ENCODE measurements around the gene GPC5. TPM values are rescaled to one million over a fixed set of nuclear protein-coding genes. Genes with fewer than 3 reads are reported as not detected.

The GPC5 gene
- total RNA-seq, 2 donors from 2014 or later, result not detected

DNA sequence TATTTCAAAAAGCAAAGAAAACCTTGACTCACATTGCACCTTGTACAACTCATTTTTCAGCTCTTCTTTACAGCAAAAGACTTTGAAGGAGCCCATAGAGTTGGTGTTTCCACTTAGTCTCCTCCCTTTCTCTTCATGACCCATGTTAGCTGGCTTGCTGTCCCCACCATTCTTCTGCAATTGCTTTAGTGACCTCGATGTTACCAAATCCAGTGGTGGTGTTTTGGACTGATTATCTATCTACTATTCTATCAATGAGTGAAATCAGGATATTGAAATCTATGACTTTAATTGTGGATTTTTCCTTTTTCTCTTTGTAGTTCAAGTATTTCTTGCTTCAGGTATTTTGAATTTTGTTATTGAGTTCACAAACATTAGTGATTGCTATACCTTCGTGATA lies 197.3 kb downstream of the GPC5 start:
- intact Hi-C loops (cut with DNase I), result no loop called here
- Histone ChIP-seq H3K4me3 (no peak overlapping the region), H3K36me3 (replicated peaks in 1 of 2; ENCODE audit: insufficient read depth in 1 of 2, low read depth in 2 of 2) (no peaks in the 10 kb centered on the region), H3K4me1 (no peaks in the 10 kb centered on the region), H3K27ac (no peak overlapping the region), H3K27me3 (no peaks in the 10 kb centered on the region), H3K9me3 (no peaks in the 10 kb centered on the region)
- ATAC-seq, result no peak
- TF ChIP-seq POLR2A (IDR thresholded peaks at IDR 0.05), result no peak
- TF ChIP-seq, protein P1, sequence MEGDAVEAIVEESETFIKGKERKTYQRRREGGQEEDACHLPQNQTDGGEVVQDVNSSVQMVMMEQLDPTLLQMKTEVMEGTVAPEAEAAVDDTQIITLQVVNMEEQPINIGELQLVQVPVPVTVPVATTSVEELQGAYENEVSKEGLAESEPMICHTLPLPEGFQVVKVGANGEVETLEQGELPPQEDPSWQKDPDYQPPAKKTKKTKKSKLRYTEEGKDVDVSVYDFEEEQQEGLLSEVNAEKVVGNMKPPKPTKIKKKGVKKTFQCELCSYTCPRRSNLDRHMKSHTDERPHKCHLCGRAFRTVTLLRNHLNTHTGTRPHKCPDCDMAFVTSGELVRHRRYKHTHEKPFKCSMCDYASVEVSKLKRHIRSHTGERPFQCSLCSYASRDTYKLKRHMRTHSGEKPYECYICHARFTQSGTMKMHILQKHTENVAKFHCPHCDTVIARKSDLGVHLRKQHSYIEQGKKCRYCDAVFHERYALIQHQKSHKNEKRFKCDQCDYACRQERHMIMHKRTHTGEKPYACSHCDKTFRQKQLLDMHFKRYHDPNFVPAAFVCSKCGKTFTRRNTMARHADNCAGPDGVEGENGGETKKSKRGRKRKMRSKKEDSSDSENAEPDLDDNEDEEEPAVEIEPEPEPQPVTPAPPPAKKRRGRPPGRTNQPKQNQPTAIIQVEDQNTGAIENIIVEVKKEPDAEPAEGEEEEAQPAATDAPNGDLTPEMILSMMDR (IDR thresholded peaks at IDR 0.05), result no peak
- no peak for DNase-seq
- whole genome bisulfite sequencing, 2 donors, result 45 to 60% methylated on average over 2 of the region's 2 CpGs

- intact Hi-C loops (cut with DNase I), result no loop called here
- Histone ChIP-seq H3K36me3 (replicated peaks in 1 of 2; ENCODE audit: insufficient read depth in 1 of 2, low read depth in 2 of 2) (no peaks in the 10 kb centered on the region), H3K4me1 (no peaks in the 10 kb centered on the region), H3K27ac (no peak overlapping the region), H3K9me3 (no peaks in the 10 kb centered on the region), H3K4me3 (no peak overlapping the region), H3K27me3 (no peaks in the 10 kb centered on the region)
- WGBS, 2 donors, result 71 to 82% methylated on average over 2 of the region's 2 CpGs
- DNase-seq, result no peak
- ATAC-seq, result no peak
- TF ChIP-seq, protein P1 (IDR thresholded peaks at IDR 0.05), result no peak
- no peak for TF ChIP-seq POLR2A (IDR thresholded peaks at IDR 0.05)
Observed at GRCh38 chr13:91596842-91597241, 198.4 kb downstream of the GPC5 start.

DNA sequence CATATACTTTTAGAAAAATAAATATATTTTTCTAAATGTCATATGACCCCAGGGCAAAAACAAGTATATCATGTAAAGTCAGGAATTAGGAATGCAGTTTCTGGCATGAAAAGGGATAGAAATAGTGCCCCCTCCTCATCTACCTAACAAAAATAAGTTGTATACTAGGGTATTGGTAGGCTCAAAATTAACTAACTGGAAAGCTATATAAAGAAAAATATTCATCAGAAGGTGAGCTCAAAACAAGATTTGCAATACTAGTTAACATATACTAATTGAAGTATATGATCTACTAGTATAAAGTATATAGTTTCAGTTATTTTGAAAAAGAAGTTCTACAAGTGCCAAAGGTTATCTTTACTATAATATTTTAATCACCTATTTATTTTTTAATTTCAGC lies 200.2 kb downstream of the GPC5 start:
- DNase-seq, result no peak
- Histone ChIP-seq H3K27ac (no peak overlapping the region), H3K27me3 (no peaks in the 10 kb centered on the region), H3K4me3 (no peak overlapping the region), H3K36me3 (replicated peaks in 1 of 2; ENCODE audit: insufficient read depth in 1 of 2, low read depth in 2 of 2) (no peaks in the 10 kb centered on the region), H3K4me1 (no peaks in the 10 kb centered on the region), H3K9me3 (no peaks in the 10 kb centered on the region)
- no peak for ATAC-seq
- intact Hi-C loops (cut with DNase I), result no loop called here
- TF ChIP-seq, protein P1 (IDR thresholded peaks at IDR 0.05), result no peak
- no peak for TF ChIP-seq POLR2A (IDR thresholded peaks at IDR 0.05)

GRCh38 chr13:91601273-91601672 lies 202.9 kb downstream of the GPC5 start:
- Histone ChIP-seq H3K27ac (no peak overlapping the region), H3K9me3 (no peaks in the 10 kb centered on the region), H3K27me3 (no peaks in the 10 kb centered on the region), H3K4me3 (no peak overlapping the region), H3K36me3 (replicated peaks in 1 of 2; ENCODE audit: insufficient read depth in 1 of 2, low read depth in 2 of 2) (no peaks in the 10 kb centered on the region), H3K4me1 (no peaks in the 10 kb centered on the region)
- 70 to 84% methylated on average over 9 of the region's 9 CpGs for WGBS, 2 donors
- ATAC-seq, result no peak
- intact Hi-C loops (cut with DNase I), result no loop called here
- DNase-seq, result no peak
- no peak for TF ChIP-seq POLR2A (IDR thresholded peaks at IDR 0.05)
- TF ChIP-seq, protein P1 (IDR thresholded peaks at IDR 0.05), result no peak

- ATAC-seq, result no peak
- intact Hi-C loops (cut with DNase I), result no loop called here
- no peak overlapping the region for H3K4me3 ChIP-seq
Observed at GRCh38 chr13:91601807-91602206, 203.4 kb downstream of the GPC5 start.

More at GRCh38 chr13:91601807-91602206, 203.4 kb downstream of the GPC5 start:
- WGBS, 2 donors, result 55 to 67% methylated on average over 3 of the region's 3 CpGs
- no peaks in the 10 kb centered on the region for H3K9me3 ChIP-seq
- H3K36me3 ChIP-seq (replicated peaks in 1 of 2; ENCODE audit: insufficient read depth in 1 of 2, low read depth in 2 of 2), result no peaks in the 10 kb centered on the region
- DNase-seq, result no peak
- H3K4me1 ChIP-seq, result no peaks in the 10 kb centered on the region
- TF ChIP-seq POLR2A (IDR thresholded peaks at IDR 0.05), result no peak
- TF ChIP-seq, protein P1 (IDR thresholded peaks at IDR 0.05), result no peak
- H3K27me3 ChIP-seq, result no peaks in the 10 kb centered on the region
- no peak overlapping the region for H3K27ac ChIP-seq
